HG02798 (cell line): ENCODE data around the gene CD2.

Experiments used
- ATAC-seq: cut with Tn5 transposase; IDR thresholded peaks from one replicate; pipeline ENCODE4 v1.9.1; 2021; ENCODE audit warnings: mild to moderate bottlenecking; ENCODE audit not compliant: unreplicated experiment, poor library complexity

The CD2 gene

DNA sequence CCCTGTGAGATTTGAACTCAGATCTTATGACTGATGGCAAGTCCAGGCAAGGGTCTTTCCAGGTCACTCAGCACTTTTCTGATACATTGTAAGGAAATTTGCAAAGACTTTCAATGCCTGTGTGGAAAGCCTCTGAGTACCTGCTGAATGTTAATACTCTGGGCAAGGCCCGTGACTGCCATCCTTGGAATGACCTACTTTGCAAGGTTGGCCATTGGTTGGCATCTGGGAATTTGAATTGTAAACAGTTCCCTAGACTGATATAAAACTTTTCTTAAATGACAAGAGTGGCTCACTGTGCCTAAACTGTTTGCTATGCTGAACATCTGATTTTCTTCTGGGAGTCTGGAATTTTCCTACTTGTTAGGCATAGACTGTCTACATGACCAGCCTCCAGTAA lies 57.1 kb downstream of the CD2 start:
- ATAC-seq, result no peak

- ATAC-seq, result no peak
Measured at GRCh38 chr1:116814926-116815723, 60.9 kb downstream of the CD2 start.

DNA sequence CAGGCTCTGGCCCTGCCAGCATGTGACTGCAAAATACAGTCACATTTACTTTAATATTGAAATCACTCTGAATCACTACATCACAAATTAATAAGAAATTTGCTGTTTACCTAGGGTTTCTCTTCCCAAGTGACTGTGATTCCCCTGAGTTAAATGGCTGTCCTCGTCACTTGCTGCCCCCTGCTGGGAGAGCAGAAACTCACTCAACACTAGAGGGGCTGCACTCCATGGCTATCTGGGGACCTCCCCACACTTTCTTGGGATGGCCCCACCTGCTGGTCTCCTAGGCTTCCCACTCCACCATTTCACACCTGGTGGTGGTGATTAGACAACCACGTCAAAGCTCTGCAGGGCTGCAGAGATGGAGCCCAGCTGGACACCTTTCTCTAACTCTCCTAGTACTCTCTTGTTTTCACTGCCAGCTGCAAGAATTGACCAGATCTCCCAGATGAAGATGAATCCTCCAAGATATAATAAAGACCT lies 63.4 kb downstream of the CD2 start:
- ATAC-seq, result peak; percentile 60
